SKM-1 (cell line): Measurements from ENCODE around the gene FBXL7.
"Not testable (repeated sequence)": the region's sequence is repeated elsewhere in the genome, so short reads cannot be mapped to it uniquely, and the experiment has no call there.

Experiments used
- DNase-seq: peaks from one replicate; lab custom pipeline; 2025; ENCODE audit not compliant: unreplicated experiment; lab: John Stamatoyannopoulos, UW

FBXL7 gene

GRCh38 chr5:15852217-15852616 lies 352.2 kb downstream of the FBXL7 start:
- no peak for DNase-seq

- no peak for DNase-seq
Measured at GRCh38 chr5:15852949-15853348, 353.0 kb downstream of the FBXL7 start.

- DNase-seq, result no peak
Measured at GRCh38 chr5:15858326-15858725, 358.3 kb downstream of the FBXL7 start.

- no peak for DNase-seq
Measured at GRCh38 chr5:15864536-15865215, 364.7 kb downstream of the FBXL7 start.

GRCh38 chr5:15872259-15872658 lies 372.3 kb downstream of the FBXL7 start:
- DNase-seq, result not testable (repeated sequence)

GRCh38 chr5:15877914-15878313 lies 377.9 kb downstream of the FBXL7 start:
- DNase-seq, result no peak

- DNase-seq, result no peak
Measured at GRCh38 chr5:15880201-15880600, 380.2 kb downstream of the FBXL7 start.

GRCh38 chr5:15885156-15885555 lies 385.2 kb downstream of the FBXL7 start:
- DNase-seq, result no peak

- no peak for DNase-seq
Measured at GRCh38 chr5:15886156-15886555, 386.2 kb downstream of the FBXL7 start.

- no peak for DNase-seq
Measured at GRCh38 chr5:15887093-15887492, 387.1 kb downstream of the FBXL7 start.

- DNase-seq, result no peak
Measured at GRCh38 chr5:15889001-15889400, 389.0 kb downstream of the FBXL7 start.

- no peak for DNase-seq
Measured at GRCh38 chr5:15893866-15894265, 393.9 kb downstream of the FBXL7 start.

GRCh38 chr5:15897656-15898055 lies 397.7 kb downstream of the FBXL7 start:
- no peak for DNase-seq

GRCh38 chr5:15898641-15899040 lies 398.7 kb downstream of the FBXL7 start:
- no peak for DNase-seq

- no peak for DNase-seq
Measured at GRCh38 chr5:15899481-15899880, 399.5 kb downstream of the FBXL7 start.

- no peak for DNase-seq
Measured at GRCh38 chr5:15901151-15901550, 401.2 kb downstream of the FBXL7 start.

- no peak for DNase-seq
Measured at GRCh38 chr5:15902066-15902465, 402.1 kb downstream of the FBXL7 start.

GRCh38 chr5:15904899-15905830 lies 405.2 kb downstream of the FBXL7 start:
- no peak for DNase-seq

GRCh38 chr5:15914638-15915037 lies 414.7 kb downstream of the FBXL7 start:
- DNase-seq, result no peak

- no peak for DNase-seq
Measured at GRCh38 chr5:15926586-15926985, 426.6 kb downstream of the FBXL7 start.

- no peak for DNase-seq
Measured at GRCh38 chr5:15927710-15928380, 427.9 kb downstream of the FBXL7 start.
